ENCODE measurements around the gene SHROOM4.

SHROOM4 gene

GRCh38 chrX:50776248-50776647 lies 37.7 kb downstream of the SHROOM4 start:
- DNase-seq = no peak

DNA sequence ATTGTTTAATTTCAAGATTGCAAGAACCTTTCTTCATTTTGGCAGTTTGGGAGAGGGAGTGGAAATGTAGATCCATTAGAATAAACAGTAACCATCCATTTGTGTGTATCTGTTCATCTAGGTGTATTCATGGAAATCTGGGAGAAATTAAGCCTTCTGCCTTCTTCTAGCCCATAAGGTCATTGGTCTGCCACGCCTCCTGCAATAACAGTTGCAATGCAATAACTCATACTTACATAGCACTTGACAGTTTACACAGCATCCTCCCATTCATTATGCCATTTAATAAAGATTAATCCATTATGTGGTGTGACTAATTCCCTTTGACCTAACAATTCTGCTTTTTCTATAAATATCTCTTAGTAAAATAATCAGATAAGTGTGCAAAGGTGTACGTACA lies 42.6 kb downstream of the SHROOM4 start:
- DNase-seq = no peak

DNA sequence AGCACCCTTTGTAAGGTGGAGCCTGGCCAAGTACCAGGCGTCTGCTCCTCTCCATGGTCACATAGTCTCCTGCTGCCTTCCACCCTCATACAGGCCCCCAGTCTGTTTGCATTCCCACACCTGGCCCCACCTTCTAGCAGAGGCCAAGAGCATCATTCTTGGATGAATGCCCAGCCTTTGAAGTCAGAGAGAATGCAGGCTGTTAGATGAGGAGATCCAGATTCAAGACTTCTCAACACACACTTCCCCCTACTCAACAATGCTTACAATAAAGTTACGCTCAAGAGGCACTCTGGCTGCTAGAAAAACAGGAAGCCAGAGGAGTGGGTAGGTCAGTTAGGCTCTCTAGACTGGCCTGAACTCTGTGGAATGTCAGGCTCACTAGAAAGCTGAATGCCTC lies 43.3 kb downstream of the SHROOM4 start:
- no peak for DNase-seq

GRCh38 chrX:50769389-50770063 lies 44.5 kb downstream of the SHROOM4 start:
- DNase-seq = no peak

DNA sequence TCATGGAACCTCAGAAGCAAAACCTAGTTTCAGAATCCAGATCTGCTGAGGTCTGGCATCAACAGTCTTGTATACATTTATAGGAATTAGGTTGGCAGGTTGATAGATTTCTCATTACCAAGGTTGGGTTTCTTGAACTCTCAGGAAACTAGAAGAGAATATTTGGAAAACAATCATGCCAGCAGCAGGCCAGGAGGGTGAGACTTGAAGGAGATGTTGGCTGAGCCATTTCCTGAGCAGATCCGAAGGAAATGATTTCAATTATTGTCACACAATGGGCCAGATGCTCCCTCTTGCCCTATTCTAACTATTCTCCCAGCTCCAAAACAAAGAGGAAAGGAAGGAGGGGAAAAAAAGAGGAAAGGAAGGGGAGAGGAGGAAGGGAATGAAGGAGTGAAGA lies 45.2 kb downstream of the SHROOM4 start:
- DNase-seq = no peak

DNA sequence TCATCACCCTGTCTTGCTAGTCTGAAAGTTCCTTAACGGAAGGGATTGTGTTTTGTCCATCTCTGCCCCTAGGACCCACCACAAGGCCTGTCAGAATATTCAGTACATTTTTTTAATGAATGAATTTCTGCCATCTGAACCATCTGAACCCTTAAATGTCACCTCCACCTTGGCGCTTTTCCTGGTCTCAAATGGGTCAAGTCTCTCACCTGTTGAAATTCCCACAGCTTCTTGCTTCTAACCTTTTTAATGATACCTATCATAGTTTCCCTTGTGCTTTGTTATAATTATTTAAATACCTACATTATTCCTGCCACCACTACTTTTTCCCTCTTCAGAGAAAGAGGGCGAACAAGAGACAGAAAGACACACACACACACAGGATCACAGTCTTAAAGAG lies 48.0 kb downstream of the SHROOM4 start:
- no peak for DNase-seq

DNA sequence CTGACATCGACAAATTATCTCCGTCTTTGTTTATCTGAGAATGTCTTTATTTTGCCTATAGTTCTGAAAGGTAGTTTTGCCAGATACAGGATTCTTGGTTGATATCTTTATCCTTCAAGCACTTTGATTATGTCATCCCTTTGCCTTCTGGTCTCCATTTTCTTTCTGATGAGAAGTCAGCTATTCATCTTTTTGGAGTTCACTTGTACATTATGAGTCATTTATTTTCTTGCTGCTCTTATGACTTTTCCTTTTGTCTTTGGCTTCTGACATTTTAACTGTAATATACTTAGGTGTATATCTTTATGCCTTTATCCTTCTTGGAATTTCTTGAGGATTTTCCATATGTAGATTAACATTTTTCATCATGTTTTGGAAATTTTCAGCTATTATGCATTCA lies 51.4 kb downstream of the SHROOM4 start:
- DNase-seq = no peak

GRCh38 chrX:50756276-50756675 lies 57.7 kb downstream of the SHROOM4 start:
- no peak for DNase-seq

GRCh38 chrX:50751091-50751490 lies 62.9 kb downstream of the SHROOM4 start:
- no peak for DNase-seq

DNA sequence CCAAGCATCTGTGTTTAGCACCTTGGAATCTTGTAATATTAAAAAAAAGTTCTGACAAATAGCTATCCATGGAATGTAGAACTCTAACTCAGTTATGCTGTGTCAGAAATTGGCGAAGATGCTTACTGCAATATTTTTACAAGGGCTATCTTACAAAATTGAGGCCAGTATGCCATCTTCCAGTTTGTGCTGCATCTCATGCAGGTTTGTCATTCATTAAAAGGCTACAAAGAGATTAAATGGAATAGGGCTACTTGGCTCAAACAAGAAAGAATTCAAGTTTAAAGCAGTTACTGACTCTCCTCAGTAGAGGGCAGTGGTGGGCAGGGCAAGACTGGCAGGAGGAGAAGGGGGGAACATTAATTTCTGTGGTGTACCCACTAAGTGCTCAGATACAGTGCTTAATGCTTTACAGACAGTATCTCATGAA lies 66.5 kb downstream of the SHROOM4 start:
- DNase-seq = no peak

DNA sequence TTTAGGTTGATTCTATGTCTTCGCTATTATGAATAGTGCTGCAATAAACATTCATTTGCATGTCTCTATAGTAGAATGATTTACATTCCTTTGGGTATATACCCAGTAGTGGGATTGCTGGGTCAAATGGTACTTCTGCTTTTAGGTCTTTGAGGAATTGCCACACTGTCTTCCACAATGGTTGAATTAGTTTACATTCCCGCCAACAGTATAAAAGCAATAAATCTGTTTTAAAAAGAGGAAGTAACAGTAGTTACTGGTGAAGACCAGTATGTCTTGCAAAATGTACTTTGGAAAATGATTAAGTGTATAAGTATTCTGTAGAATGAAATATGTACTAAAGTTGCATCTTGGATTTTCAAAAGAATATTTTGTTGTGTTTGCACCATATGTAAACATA lies 77.3 kb downstream of the SHROOM4 start:
- DNase-seq = no peak

- no peak for DNase-seq
Observed at GRCh38 chrX:50726296-50726695, 87.7 kb downstream of the SHROOM4 start.

DNA sequence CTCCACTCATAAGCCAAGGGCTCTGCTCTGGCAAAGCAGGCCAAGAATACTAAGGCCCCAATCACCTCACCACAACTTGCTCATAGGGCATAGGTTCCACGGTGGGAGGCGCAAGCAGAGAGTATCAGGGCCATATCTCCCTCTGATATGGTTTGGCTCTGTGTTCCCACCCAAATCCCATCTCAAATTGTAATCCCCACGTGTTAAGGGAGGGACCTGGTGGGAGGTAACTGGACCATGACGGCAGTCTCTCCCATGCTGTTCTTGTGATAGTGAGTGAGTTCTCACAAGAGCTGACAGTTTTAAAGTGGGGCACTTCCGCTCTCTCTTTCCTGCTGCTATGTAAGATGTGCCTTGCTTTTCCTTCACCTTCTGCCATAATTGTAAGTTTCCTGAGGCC lies 88.7 kb downstream of the SHROOM4 start:
- DNase-seq = no peak

- DNase-seq = no peak
Observed at GRCh38 chrX:50723006-50723405, 91.0 kb downstream of the SHROOM4 start.

- DNase-seq = peak; percentile 57
Observed at GRCh38 chrX:50721764-50722521, 92.1 kb downstream of the SHROOM4 start.

DNA sequence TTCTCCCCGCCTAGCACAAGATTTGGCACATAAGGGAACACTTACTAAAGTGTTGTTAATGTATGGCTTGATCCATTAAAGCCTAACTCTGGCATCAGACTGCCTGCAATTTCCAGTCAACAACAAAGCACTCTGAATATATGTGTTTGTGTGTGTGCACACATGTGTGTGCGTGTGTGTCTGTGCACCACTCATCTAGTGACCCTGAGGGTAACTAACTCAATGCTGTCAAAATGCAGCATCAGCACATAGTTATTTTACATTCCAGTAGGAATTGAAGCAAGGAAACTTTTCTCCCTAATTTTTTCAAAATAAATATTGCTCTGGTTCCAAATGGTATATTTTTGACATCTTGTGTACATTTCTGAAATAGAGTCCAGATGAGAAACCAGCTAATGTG lies 94.4 kb downstream of the SHROOM4 start:
- no peak for DNase-seq

DNA sequence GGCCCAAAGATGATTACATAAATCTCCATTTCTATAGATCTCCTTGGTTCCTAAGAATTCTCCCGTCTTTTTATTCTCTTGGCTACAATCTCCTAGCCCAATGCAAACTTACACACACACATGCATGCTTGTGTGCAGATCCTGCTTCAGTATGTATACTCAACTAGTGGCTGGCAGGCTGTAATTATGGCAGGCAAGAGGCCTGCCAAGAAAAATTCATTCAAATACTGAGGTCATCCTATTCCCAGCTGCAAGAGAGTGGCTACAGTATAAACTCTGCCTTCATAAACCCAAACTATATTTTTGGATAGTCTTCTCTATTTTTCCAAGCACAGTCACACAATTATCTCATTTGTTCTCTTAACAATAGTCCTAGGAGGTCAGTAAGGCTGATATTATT lies 95.2 kb downstream of the SHROOM4 start:
- no peak for DNase-seq

GRCh38 chrX:50716706-50717105 lies 97.3 kb downstream of the SHROOM4 start:
- DNase-seq = no peak

DNA sequence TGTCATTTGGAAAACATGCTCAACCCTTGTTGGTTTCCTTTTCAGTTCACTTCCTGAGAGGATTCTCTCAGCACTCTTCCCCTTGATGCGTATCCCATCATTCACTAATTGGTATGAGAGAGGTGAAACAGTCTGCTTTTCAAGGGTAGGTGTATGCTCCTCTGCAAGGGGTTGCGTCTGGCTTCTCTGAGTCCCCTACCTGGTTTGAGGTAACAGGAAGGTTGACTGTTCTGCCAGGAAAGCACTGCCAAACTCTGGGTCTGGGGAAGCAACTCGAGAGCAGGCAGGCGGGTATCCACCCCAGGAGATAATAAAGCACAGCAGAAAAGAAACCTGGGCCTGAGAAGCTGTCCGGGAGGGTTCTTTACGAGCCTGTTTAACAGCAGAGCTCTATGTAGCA lies 101.2 kb downstream of the SHROOM4 start:
- no peak for DNase-seq

DNA sequence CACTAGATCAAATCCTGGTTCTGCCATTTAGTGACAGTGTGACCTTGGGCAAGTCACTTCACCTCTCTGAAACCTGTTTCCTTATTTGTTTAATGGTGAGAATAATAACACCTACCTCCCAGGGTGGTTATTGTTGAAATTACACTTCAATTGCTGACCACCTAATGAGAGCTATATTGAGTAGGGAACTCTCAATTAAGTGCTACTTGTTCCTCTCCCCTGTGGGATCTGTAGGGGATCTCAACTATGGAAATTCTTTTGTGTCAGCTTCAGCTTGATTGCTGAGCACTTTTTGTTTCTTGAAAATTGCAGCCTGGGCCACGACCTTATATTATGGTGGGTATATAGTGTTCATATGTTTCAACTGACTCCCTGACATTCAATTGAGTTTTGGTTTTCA lies 102.1 kb downstream of the SHROOM4 start:
- no peak for DNase-seq

DNA sequence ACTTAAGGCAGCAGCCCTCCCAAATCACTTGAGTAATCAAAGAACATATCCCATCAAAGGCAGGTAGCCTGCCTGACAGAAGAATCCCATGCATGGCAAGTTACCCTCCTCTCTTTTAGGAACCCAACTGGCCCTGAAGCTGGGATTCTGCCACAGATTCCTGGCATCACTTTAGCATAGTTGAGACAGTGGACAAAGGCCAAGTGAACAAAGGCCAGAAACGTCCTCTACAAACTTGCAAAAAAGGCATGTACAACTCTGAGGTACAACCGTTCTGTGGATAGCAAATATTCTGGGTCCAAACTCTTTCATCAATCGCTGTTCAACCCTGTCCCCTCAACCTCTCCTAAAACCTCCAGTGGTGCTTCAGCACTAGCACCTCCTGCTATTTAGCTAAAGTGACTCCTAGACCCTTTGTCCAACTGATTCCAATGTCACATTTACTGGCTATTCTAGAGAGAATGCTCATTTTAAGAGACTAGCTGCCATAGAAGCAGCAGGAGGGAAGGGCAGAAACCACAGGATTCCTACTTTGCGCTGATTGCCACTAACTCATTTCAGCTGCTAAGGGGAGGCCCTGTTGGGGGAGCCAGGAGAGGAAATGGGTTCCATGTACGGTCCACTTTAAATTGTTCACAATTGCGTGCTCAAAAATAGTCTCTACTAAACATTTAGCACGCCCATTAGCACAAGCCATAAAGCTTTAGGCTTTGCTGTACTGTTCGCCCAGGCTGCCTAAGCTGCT lies 105.9 kb downstream of the SHROOM4 start:
- DNase-seq = peak; percentile 30

GRCh38 chrX:50707405-50707804 lies 106.6 kb downstream of the SHROOM4 start:
- no peak for DNase-seq

- no peak for DNase-seq
Observed at GRCh38 chrX:50705042-50705441, 109.0 kb downstream of the SHROOM4 start.

GRCh38 chrX:50704360-50704759 lies 109.6 kb downstream of the SHROOM4 start:
- no peak for DNase-seq
